A549 (cell line): ENCODE results near the gene SHBG.

Source experiments
- CTCF ChIP-seq: fragments of >200 bp; sonication (Bioruptor Twin); formaldehyde crosslinking; IDR thresholded peaks from 3 replicates; pipeline ENCODE4 v1.5.1; 2016
- MAX ChIP-seq: IDR thresholded peaks from 2 replicates; pipeline ENCODE4 v1.6.1; 2012

- TF ChIP-seq MAX (no peak), CTCF (no peak)
These were observed 45.0 kb downstream of the SHBG start for GRCh38 chr17:7674934-7675333.
